ENCODE data around the gene COMMD7.

COMMD7 gene

DNA sequence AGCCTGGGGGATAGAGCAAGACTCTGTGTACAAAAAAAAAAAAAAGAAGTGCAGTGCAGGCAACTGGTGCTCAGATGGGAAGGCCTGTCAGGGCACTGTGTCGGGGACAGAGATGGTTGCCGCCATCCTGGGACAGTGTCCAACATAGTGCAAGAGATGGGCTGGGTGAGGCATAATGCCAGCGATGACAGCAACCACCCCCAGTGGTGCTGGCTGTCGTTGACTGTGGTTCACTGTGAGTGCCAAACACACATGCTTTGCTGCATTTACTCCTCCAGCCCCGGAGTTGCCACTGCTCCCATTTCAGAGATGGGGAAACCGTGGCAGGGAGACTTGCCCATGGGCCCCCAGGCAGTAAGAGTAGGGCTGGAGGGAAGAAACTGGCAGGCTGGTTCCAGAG lies 64.3 kb downstream of the COMMD7 start:
- DNase-seq (ENCODE audit: extremely low read depth, low read depth): no peak
- H3K4me3 ChIP-seq (replicated peaks; ENCODE audit: low read depth, low read length): no peak overlapping the region
- TF ChIP-seq, protein P1, sequence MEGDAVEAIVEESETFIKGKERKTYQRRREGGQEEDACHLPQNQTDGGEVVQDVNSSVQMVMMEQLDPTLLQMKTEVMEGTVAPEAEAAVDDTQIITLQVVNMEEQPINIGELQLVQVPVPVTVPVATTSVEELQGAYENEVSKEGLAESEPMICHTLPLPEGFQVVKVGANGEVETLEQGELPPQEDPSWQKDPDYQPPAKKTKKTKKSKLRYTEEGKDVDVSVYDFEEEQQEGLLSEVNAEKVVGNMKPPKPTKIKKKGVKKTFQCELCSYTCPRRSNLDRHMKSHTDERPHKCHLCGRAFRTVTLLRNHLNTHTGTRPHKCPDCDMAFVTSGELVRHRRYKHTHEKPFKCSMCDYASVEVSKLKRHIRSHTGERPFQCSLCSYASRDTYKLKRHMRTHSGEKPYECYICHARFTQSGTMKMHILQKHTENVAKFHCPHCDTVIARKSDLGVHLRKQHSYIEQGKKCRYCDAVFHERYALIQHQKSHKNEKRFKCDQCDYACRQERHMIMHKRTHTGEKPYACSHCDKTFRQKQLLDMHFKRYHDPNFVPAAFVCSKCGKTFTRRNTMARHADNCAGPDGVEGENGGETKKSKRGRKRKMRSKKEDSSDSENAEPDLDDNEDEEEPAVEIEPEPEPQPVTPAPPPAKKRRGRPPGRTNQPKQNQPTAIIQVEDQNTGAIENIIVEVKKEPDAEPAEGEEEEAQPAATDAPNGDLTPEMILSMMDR (IDR thresholded peaks at IDR 0.05; ENCODE audit: low read depth, low read length, missing control alignments): no peak

DNA sequence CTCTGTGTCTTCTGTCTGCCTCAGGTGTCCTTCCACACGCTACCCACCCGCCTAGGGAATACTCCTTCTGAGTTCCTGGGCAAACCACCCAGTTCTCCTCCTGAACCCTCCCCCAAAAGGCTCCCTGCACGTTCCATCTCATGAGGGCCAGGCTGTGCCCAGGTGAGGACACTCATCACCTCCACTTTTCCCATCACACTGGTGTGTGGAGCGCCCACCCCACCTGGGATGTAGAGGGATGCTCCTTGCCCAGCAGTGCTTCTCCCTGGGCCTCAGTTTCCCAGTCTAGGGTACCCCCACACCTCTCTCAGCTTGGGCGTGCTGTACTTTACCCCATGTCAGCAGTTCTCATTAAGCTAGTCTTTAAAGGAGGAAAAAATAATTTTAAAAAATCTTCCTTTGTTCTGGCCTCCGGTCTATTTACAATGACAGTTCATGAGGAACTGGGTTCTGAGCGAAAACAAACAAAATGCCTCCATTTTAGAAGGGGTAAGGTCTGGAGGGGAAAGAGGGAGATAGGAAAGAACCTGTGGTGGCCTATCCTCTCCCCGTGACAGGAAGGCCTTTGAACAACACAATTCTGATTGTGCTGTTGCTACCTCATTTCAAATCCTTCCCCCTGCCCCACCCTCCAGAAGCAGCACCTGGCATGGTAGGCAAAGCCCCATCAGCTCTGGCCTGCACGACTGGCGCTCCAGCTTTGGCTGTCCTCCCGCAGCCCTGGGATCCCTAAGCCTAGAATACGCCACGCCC lies 67.9 kb downstream of the COMMD7 start:
- TF ChIP-seq, protein P1 (IDR thresholded peaks at IDR 0.05; ENCODE audit: low read depth, low read length, missing control alignments): no peak
- no peak overlapping the region for H3K4me3 ChIP-seq (replicated peaks; ENCODE audit: low read depth, low read length)
- DNase-seq (ENCODE audit: extremely low read depth, low read depth): no peak

DNA sequence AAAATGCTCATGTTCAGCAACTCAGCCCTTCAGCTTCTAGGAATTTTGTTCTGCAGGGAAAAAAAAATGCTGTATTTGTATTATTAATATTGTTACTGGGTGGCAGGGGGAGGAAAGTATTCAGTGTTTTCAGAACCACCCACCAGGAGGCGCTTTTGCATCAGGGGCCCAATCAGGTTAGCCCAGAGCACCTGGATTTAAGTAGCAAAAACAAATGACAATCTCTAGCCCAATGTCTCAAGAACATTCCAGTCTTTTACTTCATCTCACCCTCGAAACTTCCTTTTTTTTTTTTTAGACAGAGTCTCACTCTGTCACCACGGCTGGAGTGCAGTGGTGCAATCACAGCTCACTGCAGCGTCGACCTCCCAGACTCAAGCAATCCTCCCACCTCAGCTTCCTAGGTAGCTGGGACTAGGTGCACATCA lies 68.9 kb downstream of the COMMD7 start:
- H3K4me3 ChIP-seq (replicated peaks; ENCODE audit: low read depth, low read length): no peak overlapping the region
- DNase-seq (ENCODE audit: extremely low read depth, low read depth): no peak
- TF ChIP-seq, protein P1 (IDR thresholded peaks at IDR 0.05; ENCODE audit: low read depth, low read length, missing control alignments): peak; percentile 85

DNA sequence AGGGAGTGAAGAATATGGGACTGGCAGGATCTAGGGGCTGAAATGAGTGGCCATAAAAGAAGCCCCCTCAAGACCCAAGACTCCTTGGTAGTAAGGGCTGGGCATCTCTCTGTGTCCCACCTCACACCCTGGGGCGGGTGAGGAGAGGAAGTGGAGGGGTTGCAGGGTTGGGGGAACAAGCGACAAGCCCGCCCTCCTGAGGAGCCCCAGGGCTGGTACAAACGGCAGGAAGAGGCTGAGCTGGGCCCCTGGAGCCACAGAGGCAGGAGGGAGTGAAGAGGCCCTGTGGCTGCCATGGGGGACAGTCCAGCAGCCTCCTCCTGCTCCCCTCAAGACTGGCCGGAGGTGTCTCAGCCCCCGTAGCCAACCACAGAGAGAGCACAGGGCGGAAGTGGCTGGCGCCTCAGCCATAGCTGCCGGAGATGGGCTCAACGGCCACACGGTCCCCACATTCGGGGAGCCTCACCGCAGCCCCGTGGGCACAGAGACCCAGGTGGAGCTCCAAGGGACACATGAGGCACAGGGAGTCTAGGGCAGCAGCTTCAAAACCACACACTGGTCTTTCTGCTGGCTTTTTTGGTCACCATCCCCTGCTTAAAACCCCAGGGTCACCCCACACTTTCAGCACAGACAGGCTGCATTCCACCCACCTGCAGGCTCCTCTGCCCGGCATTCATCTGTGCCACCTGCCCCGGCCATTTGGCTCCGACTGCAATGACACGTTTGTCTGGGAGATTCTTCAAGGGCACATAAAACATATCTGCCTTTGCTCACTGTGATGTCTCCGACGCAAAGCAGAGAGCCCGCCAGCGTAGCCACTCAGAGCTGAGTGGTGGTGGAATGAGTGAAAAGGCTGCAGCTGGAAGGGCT lies 70.0 kb downstream of the COMMD7 start:
- TF ChIP-seq, protein P1 (IDR thresholded peaks at IDR 0.05; ENCODE audit: low read depth, low read length, missing control alignments): no peak
- no peak for DNase-seq (ENCODE audit: extremely low read depth, low read depth)
- H3K4me3 ChIP-seq (replicated peaks; ENCODE audit: low read depth, low read length): no peak overlapping the region

DNA sequence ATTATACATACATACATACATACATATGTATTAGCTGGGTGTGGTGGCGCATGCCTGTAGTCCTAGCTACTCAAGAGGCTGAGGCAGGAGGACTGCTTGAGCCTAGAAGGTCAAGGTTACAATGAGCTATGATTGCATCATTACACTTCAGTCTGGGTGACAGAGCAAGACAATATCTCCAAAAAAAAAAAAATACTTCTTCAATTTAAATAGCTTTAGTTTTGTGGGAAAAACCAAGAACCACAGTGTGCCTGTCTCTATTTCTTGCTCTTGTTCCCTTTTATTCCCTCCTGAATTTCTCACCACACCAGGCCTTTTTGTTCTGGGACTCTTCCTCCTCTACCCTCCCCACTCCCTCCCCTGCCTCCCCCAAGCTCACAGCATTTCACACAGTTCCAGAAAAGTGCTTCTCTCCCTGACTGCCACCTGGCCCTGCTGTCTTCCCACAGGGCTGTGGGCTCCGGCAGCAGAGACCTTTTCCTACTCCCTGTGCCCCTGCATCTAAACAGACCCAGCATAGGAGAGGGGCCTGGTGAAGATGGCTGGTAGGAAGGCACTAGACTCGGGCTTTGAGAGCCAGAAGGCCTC lies 70.8 kb downstream of the COMMD7 start:
- TF ChIP-seq, protein P1 (IDR thresholded peaks at IDR 0.05; ENCODE audit: low read depth, low read length, missing control alignments): no peak
- no peak overlapping the region for H3K4me3 ChIP-seq (replicated peaks; ENCODE audit: low read depth, low read length)
- no peak for DNase-seq (ENCODE audit: extremely low read depth, low read depth)

DNA sequence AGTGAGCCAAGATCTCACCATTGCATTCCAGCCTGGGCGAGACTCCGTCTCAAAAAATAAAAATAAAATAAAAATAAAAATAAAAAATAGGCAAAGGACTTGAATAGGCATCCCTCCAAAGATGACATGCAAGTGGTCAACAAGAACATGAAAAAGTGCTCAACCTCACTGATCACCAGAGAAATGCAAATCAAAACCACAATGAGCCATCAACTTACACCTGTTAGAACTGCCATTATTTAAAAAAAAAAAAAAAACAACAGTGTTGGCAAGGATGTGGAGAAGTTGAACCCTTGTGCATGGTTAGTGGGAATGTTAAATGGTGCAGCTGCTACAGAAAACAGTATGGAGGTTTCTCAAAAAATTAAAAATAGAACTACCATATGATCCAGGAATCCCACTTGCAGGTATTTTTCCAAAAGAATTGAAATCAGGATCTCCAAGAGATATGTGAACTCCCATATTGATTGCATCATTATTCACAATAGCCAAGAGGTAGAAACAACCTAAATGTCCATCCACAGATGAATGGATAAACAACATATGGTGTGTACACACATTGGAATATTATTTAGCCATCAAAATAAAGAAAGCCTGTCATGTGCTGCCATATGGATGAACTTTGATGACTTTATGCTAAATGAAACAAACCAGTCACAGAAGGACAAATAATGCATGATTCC lies 72.4 kb downstream of the COMMD7 start:
- TF ChIP-seq, protein P1 (IDR thresholded peaks at IDR 0.05; ENCODE audit: low read depth, low read length, missing control alignments): no peak
- DNase-seq (ENCODE audit: extremely low read depth, low read depth): no peak
- no peak overlapping the region for H3K4me3 ChIP-seq (replicated peaks; ENCODE audit: low read depth, low read length)

Data from HFF-Myc (cell line).